OCI-LY1 (cell line): ENCODE data around the gene GPATCH8.

ENCODE experiments used
- CTCF ChIP-seq: fragments of 200-600 bp; sonication (generic), shearing (Covaris generic); IDR thresholded peaks from 2 replicates; pipeline ENCODE4 v1.5.1; 2017; ENCODE audit warnings: mild to moderate bottlenecking, antibody characterized with exemption, low read length, moderate library complexity, mixed read lengths
- EZH2 ChIP-seq: fragments of 200-600 bp; sonication (generic), shearing (Covaris generic); IDR thresholded peaks from 2 replicates; pipeline ENCODE4 v1.8.0; 2017; ENCODE audit warnings: borderline replicate concordance, mixed run types, mild to moderate bottlenecking, antibody characterized with exemption, low read length, moderate library complexity, mixed read lengths

DNA sequence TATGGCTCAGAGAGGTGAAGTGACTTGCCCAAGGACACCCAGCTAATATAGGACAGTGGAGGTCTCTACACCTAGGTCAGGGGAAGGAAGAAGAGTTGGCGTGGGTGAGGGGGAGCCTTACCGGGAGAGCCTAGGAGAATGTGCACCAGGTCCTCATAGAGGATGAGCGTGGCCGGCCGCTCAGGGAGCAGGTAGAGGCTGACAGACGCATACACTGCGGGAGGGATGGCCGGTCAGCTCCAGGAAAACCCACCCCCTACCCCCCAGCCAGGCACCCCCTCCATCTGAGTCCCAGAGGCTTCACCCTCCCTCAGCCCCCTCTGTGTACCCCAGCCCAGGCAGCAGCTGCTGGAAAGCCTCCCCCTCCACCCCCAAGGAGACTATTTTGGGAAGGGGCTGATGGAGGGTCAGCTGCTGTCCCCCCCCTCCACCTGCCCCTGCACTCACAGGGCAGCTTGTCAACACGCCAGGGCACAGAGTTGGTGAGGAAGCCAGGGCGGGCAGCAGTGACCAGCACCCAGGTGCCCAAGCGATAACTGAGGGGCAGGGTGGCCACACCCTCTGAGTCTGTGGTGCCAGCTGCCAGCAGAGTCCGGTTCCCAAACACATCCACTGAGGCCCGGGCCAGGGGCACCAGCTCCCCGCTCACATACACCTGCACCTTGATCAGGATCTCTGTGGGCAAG is 143.6 kb downstream of the GPATCH8 start:
- TF ChIP-seq CTCF: no peak
- TF ChIP-seq EZH2: no peak
